ENCODE results near the gene BGN. TPM values are rescaled to one million over a fixed set of nuclear protein-coding genes. Genes with fewer than 3 reads are reported as not detected.

The BGN gene
- total RNA-seq, 1 experiment from 2014 or later: 0.33 TPM

DNA sequence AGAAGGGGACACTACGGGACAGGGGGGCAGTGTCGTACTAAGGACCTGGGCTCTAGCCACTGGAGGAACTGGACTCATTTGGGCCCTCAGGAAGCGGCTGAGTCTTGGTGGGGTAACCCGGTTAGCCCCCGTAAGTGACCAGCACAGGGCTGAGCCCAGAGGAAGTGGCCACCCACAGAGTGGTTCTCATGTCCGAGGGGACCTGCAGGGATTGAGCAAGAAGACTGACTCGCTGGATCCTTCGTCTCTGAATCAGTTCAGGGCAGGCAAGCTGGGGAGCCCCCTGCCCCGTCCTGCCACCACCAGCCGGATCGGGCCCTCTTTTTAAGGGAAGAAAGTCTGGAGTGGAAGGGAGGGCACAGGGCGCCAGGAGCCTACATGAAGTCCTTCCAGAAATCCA is 719 bp upstream of the BGN start:
- TF ChIP-seq, protein P1, sequence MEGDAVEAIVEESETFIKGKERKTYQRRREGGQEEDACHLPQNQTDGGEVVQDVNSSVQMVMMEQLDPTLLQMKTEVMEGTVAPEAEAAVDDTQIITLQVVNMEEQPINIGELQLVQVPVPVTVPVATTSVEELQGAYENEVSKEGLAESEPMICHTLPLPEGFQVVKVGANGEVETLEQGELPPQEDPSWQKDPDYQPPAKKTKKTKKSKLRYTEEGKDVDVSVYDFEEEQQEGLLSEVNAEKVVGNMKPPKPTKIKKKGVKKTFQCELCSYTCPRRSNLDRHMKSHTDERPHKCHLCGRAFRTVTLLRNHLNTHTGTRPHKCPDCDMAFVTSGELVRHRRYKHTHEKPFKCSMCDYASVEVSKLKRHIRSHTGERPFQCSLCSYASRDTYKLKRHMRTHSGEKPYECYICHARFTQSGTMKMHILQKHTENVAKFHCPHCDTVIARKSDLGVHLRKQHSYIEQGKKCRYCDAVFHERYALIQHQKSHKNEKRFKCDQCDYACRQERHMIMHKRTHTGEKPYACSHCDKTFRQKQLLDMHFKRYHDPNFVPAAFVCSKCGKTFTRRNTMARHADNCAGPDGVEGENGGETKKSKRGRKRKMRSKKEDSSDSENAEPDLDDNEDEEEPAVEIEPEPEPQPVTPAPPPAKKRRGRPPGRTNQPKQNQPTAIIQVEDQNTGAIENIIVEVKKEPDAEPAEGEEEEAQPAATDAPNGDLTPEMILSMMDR (conservative IDR thresholded peaks at IDR 0.05): no peak
- TF ChIP-seq EZH2 (IDR thresholded peaks at IDR 0.05; ENCODE audit: low read depth): no peak
- Histone ChIP-seq H3K4me3 (no peak overlapping the region), H3K27ac (no peak overlapping the region), H2AFZ (no peak overlapping the region), H4K20me1 (ENCODE audit: insufficient read depth) (no peaks in the 10 kb centered on the region), H3K36me3 (ENCODE audit: low read depth) (no peaks in the 10 kb centered on the region), H3K27me3 (ENCODE audit: insufficient read depth, low read depth) (peaks cover 15% of the 10 kb centered on the region), H3K9me2 (ENCODE audit: insufficient read depth) (no peaks in the 10 kb centered on the region), H3F3A (ENCODE audit: insufficient read depth, low read depth) (no peaks in the 10 kb centered on the region), H3K9me3 (ENCODE audit: insufficient read depth, low read depth) (no peaks in the 10 kb centered on the region), H3K4me1 (replicated peaks; ENCODE audit: insufficient read depth) (no peaks in the 10 kb centered on the region), H3K4me2 (no peak overlapping the region), H3K79me2 (ENCODE audit: low read depth) (no peaks in the 10 kb centered on the region)
- POLR2A ChIA-PET (ENCODE audit: unreplicated experiment): no interaction called here
- intact Hi-C loops (cut with micrococcal nuclease; ENCODE audit: unreplicated experiment): no loop called here
- CTCF ChIA-PET: no interaction called here
- BruUV-seq (replicated peaks): no TSS peak
- DNase-seq: no peak

DNA sequence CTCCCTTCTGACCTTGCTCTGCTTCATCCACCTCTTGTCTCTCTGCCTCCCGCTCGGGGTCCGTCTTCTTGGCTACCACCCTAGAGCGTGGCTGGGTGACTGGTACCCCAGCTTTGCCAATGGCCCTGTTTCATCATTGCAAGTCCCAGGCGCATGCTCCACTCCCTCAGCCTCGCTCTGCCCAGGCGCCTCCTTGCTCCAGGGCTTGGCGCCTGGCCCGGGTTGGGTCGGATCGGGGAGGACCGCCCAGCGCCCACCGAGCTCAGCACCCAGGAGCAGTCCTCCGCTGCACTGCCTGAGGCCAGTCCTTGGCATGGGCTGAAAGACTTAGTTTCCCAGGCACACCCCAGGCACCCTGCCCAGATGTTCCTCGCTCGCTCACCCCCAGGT is 577 bp downstream of the BGN start:
- Histone ChIP-seq H2AFZ (no peak overlapping the region), H3K27me3 (ENCODE audit: insufficient read depth, low read depth) (peaks cover 23% of the 10 kb centered on the region), H3K9me2 (ENCODE audit: insufficient read depth) (no peaks in the 10 kb centered on the region), H3K36me3 (ENCODE audit: low read depth) (no peaks in the 10 kb centered on the region), H3K4me3 (no peak overlapping the region), H4K20me1 (ENCODE audit: insufficient read depth) (no peaks in the 10 kb centered on the region), H3K79me2 (ENCODE audit: low read depth) (no peaks in the 10 kb centered on the region), H3K4me1 (replicated peaks; ENCODE audit: insufficient read depth) (no peaks in the 10 kb centered on the region), H3K4me2 (no peak overlapping the region), H3F3A (ENCODE audit: insufficient read depth, low read depth) (no peaks in the 10 kb centered on the region), H3K27ac (no peak overlapping the region), H3K9me3 (ENCODE audit: insufficient read depth, low read depth) (no peaks in the 10 kb centered on the region)
- ChIA-PET CTCF (no interaction called here), POLR2A (ENCODE audit: unreplicated experiment) (no interaction called here)
- intact Hi-C loops (cut with micrococcal nuclease; ENCODE audit: unreplicated experiment): no loop called here
- no peak for DNase-seq
- TF ChIP-seq, protein P1 (conservative IDR thresholded peaks at IDR 0.05): no peak
- TF ChIP-seq EZH2 (IDR thresholded peaks at IDR 0.05; ENCODE audit: low read depth): no peak
- BruUV-seq (replicated peaks): no TSS peak

DNA sequence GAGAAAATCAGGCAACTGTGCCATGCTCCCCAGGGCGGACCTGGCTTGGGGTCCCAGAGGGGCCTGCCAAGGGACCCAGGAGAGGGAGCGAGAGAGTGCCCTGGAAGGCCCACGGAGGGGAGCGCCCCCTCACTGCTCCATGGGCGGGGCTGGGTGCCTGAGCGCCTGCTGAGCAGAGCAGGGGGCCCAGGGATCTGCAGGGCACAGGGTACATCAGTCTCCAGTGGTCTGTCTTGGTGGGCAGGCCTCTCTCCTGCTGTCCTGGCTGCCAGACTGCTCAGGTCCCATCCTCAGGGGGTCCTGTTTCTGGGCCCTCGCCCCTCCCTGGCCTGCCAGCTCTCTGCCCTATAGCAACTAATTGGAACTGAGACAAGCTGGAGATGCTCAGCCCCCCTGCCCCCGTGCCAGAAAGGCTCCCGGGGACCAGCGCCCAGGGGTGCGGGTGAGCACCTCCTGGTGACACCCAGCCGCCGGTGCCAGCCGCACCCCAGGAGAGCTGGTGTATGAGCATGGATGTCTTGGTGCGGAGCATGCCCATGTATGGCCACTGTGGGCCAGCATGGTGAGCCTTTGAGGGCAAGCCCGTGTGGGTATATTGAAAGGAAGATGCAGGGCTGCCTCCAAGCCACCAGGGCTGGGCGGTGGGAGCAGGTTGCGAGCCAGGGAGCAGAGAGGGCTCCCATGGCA is 1.3 kb downstream of the BGN start:
- H4K20me1 ChIP-seq (ENCODE audit: insufficient read depth): no peaks in the 10 kb centered on the region
- no peak overlapping the region for H3K4me3 ChIP-seq
- intact Hi-C loops (cut with micrococcal nuclease; ENCODE audit: unreplicated experiment): no loop called here
- no peak for TF ChIP-seq EZH2 (IDR thresholded peaks at IDR 0.05; ENCODE audit: low read depth)
- TF ChIP-seq, protein P1 (conservative IDR thresholded peaks at IDR 0.05): no peak
- no peaks in the 10 kb centered on the region for H3K9me3 ChIP-seq (ENCODE audit: insufficient read depth, low read depth)
- H2AFZ ChIP-seq: no peak overlapping the region
- H3K36me3 ChIP-seq (ENCODE audit: low read depth): no peaks in the 10 kb centered on the region
- POLR2A ChIA-PET (ENCODE audit: unreplicated experiment): no interaction called here
- no TSS peak for BruUV-seq (replicated peaks)
- H3F3A ChIP-seq (ENCODE audit: insufficient read depth, low read depth): 0 out of 2 replicates have a peak, but pooled peaks cover 3% of the 10 kb centered on the region
- no peak for DNase-seq
- H3K4me2 ChIP-seq: no peak overlapping the region
- peaks cover 24% of the 10 kb centered on the region for H3K27me3 ChIP-seq (ENCODE audit: insufficient read depth, low read depth)
- no peaks in the 10 kb centered on the region for H3K4me1 ChIP-seq (replicated peaks; ENCODE audit: insufficient read depth)
- no peaks in the 10 kb centered on the region for H3K9me2 ChIP-seq (ENCODE audit: insufficient read depth)
- H3K27ac ChIP-seq: no peak overlapping the region
- H3K79me2 ChIP-seq (ENCODE audit: low read depth): no peaks in the 10 kb centered on the region
- CTCF ChIA-PET: no interaction called here
